Spleen (tissue), 11 donors: ENCODE data around the gene CUBN. TPM values are rescaled to one million over a fixed set of nuclear protein-coding genes. Genes with fewer than 3 reads are reported as not detected.

Experiments used
- DNase-seq: peaks from one replicate; pipeline ENCODE4 v3.0.0-alpha.2; 2020
- H3K27ac ChIP-seq, 8 donors: fragments of 200-600 bp; sonication (generic) in 7 of 8; 1 replicate in 4 of 8; 2 replicates in 4 of 8; pipeline versions ENCODE4 v1.5.0 to v1.8.0; 2016 to 2021; ENCODE audit warnings: inconsistent platforms in 4 of 8, mild to moderate bottlenecking in 4 of 8, moderate library complexity in 1 of 8
- H3K27me3 ChIP-seq, 7 donors: fragments of 200-600 bp; sonication (generic) in 6 of 7; replicated peaks in 1 of 7; 1 replicate in 4 of 7; 2 replicates in 3 of 7; pipeline versions ENCODE4 v1.5.0 to v1.8.0; 2016 to 2021; ENCODE audit warnings: inconsistent platforms in 3 of 7, mild to moderate bottlenecking in 1 of 7
- H3K36me3 ChIP-seq, 6 donors: fragments of 200-600 bp; sonication (generic) in 5 of 6; 1 replicate in 4 of 6; 2 replicates in 2 of 6; pipeline versions ENCODE4 v1.5.0 to v1.8.0; 2016 to 2021; ENCODE audit warnings: inconsistent platforms in 2 of 6
- H3K4me1 ChIP-seq, 6 donors: fragments of 200-600 bp; sonication (generic) in 5 of 6; 1 replicate in 3 of 6; 2 replicates in 3 of 6; pipeline versions ENCODE4 v1.5.0 to v1.8.0; 2016 to 2021; ENCODE audit warnings: inconsistent platforms in 3 of 6
- H3K4me3 ChIP-seq, 8 donors: fragments of 200-600 bp; sonication (generic) in 7 of 8; 1 replicate in 4 of 8; 2 replicates in 4 of 8; pipeline versions ENCODE4 v1.5.0 to v1.8.0; 2016 to 2021; ENCODE audit warnings: inconsistent platforms in 4 of 8, mild to moderate bottlenecking in 4 of 8, moderate library complexity in 2 of 8
- H3K9me3 ChIP-seq, 8 donors: fragments of 200-600 bp; sonication (generic) in 7 of 8; 1 replicate in 4 of 8; 2 replicates in 4 of 8; pipeline versions ENCODE4 v1.5.0 to v1.8.0; 2016 to 2021; ENCODE audit warnings: inconsistent platforms in 4 of 8
- CTCF ChIP-seq, 11 experiments: fragments of 200-600 bp in 7 of 11; fragments of 450-650 bp in 4 of 11; sonication (generic) in 4 of 11; IDR thresholded peaks in 8 of 11; conservative IDR thresholded peaks in 3 of 11; 1 replicate in 7 of 11; 2 replicates in 4 of 11; pipeline versions ENCODE4 v1.4.0 to v1.8.0; 2016 to 2021; ENCODE audit warnings: antibody characterized with exemption in 11 of 11, inconsistent platforms in 4 of 11, mild to moderate bottlenecking in 1 of 11
- POLR2A ChIP-seq, 3 donors: fragments of 450-650 bp; IDR thresholded peaks; one replicate each; pipeline ENCODE4 v1.5.1; 2017; ENCODE audit warnings: antibody characterized with exemption in 3 of 3, mild to moderate bottlenecking in 1 of 3
- POLR2AphosphoS5 ChIP-seq, 3 donors: sonication (generic); formaldehyde crosslinking; IDR thresholded peaks; one replicate each; pipeline ENCODE4 v1.5.1; 2017; ENCODE audit warnings: antibody characterized with exemption in 3 of 3
- WGBS, 5 donors: extraction: QIAGEN DNeasy Blood & Tissue Kit in 3 of 5; methylation state at CpG; one replicate each; pipeline versions ENCODE4 v1.1.5 to v1.1.7; 2013 to 2018; 5-methylcytosine and 5-hydroxymethylcytosine counted together
- intact Hi-C: fragments of 100-400 bp; cut with DNase I; formaldehyde crosslinking; loops from one replicate; pipeline ENCODE4 v1.15.0; 2023; ENCODE audit warnings: low total_unique reads
- polyA plus RNA-seq, 3 donors: library from polyadenylated mRNA; stranded (reverse); fragments of 200-250 nt; gene quantifications; one replicate each; pipeline ENCODE4 v1.2.1, GENCODE V29; 2013
- total RNA-seq, 7 donors: library from RNA; depleted of rRNA in 3 of 7; stranded (reverse); fragments of >200 nt in 3 of 7; fragmentation: NEBNext Ultra II Directional in 4 of 7; extraction: Animal tissue kit (Norgen Biotek cat#: 25700) in 4 of 7; gene quantifications; one replicate each; pipeline versions ENCODE4 v1.1.0 to v1.2.1, GENCODE V29; 2016 to 2021
- donor health status: healthy with polysubstance abuse.
- donor health status: DM: no; HTN: no; CAD: no; lungs with moderate emphysema.
- donor health status: DM: no; HTN: no; CAD: no.
- donor health status: Bipolar disorder and iron deficiency.
- donor health status: healthy.
- donor health status: DM: no; HTN: no; CAD: no.
- donor health status: DM: yes; HTN: yes; CAD: no.

The CUBN gene
- total and polyA plus RNA-seq, 10 donors, result 0.24 to 12.1 (median 5.4) TPM

DNA sequence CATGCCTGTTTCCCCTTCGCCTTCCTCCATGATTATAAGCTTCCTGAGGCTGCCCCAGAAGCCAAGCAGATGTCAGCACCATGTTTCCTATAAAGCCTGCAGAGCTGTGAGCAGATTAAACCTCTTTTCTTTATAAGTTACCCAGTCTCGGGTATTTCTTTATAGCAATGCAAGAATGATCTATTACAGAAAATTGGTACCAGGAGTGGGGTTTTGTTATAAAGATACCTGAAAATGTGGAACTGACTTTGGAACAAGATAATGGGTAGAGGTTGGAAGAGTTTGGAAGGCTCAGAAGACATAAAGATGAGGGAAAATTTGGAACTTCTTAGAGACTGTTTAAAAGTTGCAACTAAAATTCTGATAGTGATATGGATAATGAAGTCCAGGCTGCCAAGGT lies 307.6 kb downstream of the CUBN start:
- WGBS, 5 donors, result 80 to 98% (median 95%) methylated on average over 2 of the region's 2 CpGs
- no peaks in the 10 kb centered on the region for H3K27me3 ChIP-seq
- H3K9me3 ChIP-seq, result peaks cover 2 to 23% (median 19%) of the 10 kb centered on the region in 8 donors
- no peak overlapping the region for H3K27ac ChIP-seq
- peaks cover 0 to 7% (median 0%) of the 10 kb centered on the region in 6 donors for H3K36me3 ChIP-seq
- peaks cover 0 to 14% (median 9%) of the 10 kb centered on the region in 6 donors for H3K4me1 ChIP-seq
- no peak overlapping the region for H3K4me3 ChIP-seq
- no peak for TF ChIP-seq POLR2AphosphoS5 (IDR thresholded peaks at IDR 0.05)
- intact Hi-C loops, result no loop called here
- no peak for DNase-seq

DNA sequence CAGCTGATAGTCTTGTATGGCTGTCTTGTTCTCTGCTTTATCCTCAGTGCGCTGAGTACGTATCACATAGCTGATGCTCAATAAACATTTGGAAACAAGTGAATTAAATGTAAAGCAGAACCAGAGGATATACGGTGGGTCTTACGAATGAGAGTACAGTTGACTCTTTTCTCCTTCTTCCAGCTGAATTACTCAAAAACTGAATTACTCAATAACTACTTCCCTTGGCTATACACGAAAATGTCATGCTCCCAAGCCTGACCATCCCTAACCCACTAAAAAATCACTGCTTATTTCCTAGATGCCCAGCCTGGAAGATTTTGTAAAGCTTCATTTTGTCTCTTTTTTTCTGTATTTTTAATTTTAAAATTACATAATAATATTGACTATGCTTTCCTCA lies 309.2 kb downstream of the CUBN start:
- Histone ChIP-seq H3K27ac (no peak overlapping the region), H3K4me1 (peaks cover 9 to 29% (median 25%) of the 10 kb centered on the region in 6 donors), H3K4me3 (no peak overlapping the region), H3K9me3 (peaks cover 2 to 23% (median 19%) of the 10 kb centered on the region in 8 donors), H3K27me3 (no peaks in the 10 kb centered on the region), H3K36me3 (peaks cover 0 to 7% (median 0%) of the 10 kb centered on the region in 6 donors)
- WGBS, 5 donors, result 63 to 87% (median 72%) methylated on average over 5 of the region's 5 CpGs
- intact Hi-C loops, result no loop called here
- DNase-seq, result no peak
- TF ChIP-seq POLR2A (IDR thresholded peaks at IDR 0.05), result no peak
- no peak for TF ChIP-seq POLR2AphosphoS5 (IDR thresholded peaks at IDR 0.05)

DNA sequence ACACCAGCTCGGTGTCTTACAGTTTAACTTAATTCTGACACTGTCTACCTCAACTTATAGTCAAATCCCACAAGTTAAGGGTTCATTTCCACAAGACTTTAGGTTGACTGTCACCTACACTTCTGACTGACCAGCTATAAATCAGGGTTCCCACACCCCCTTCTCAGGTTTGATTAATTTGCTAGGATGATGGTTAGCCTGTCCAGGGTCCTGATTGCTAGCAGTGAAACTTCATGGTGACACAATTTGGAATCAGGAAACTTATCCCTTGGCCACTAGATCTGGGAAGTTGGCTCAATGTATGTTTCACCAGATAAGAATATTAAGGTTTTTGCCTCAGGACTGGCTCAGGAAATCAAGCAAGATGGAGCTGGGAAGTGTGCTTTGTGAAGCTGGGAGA lies 309.6 kb downstream of the CUBN start:
- no peak for DNase-seq
- H3K27me3 ChIP-seq, result no peaks in the 10 kb centered on the region
- H3K36me3 ChIP-seq, result peaks cover 0 to 7% (median 0%) of the 10 kb centered on the region in 6 donors
- WGBS, 5 donors, result 86 to 97% (median 89%) methylated on average over 1 of the region's 1 CpG
- peaks cover 9 to 33% (median 29%) of the 10 kb centered on the region in 6 donors for H3K4me1 ChIP-seq
- H3K27ac ChIP-seq, result no peak overlapping the region
- intact Hi-C loops, result no loop called here
- TF ChIP-seq CTCF (IDR thresholded peaks at IDR 0.05 in 8 of 11, conservative IDR thresholded peaks at IDR 0.05 in 3 of 11) (no peak), POLR2A (IDR thresholded peaks at IDR 0.05) (no peak), POLR2AphosphoS5 (IDR thresholded peaks at IDR 0.05) (no peak)
- H3K9me3 ChIP-seq, result peaks cover 2 to 23% (median 19%) of the 10 kb centered on the region in 8 donors
- no peak overlapping the region for H3K4me3 ChIP-seq

GRCh38 chr10:16819436-16819835 lies 310.2 kb downstream of the CUBN start:
- no peaks in the 10 kb centered on the region for H3K27me3 ChIP-seq
- H3K9me3 ChIP-seq, result peaks cover 2 to 23% (median 19%) of the 10 kb centered on the region in 8 donors
- H3K4me3 ChIP-seq, result no peak overlapping the region
- H3K27ac ChIP-seq, result no peak overlapping the region
- TF ChIP-seq POLR2AphosphoS5 (IDR thresholded peaks at IDR 0.05) (no peak), CTCF (IDR thresholded peaks at IDR 0.05 in 8 of 11, conservative IDR thresholded peaks at IDR 0.05 in 3 of 11) (no peak), POLR2A (IDR thresholded peaks at IDR 0.05) (no peak)
- DNase-seq, result no peak
- peaks cover 0 to 7% (median 0%) of the 10 kb centered on the region in 6 donors for H3K36me3 ChIP-seq
- H3K4me1 ChIP-seq, result peaks cover 9 to 39% (median 34%) of the 10 kb centered on the region in 6 donors
- WGBS, 5 donors, result 71 to 94% (median 90%) methylated on average over 3 of the region's 3 CpGs
- intact Hi-C loops, result loop anchor here (10.0 kb wide), 1 partner anchor 385 kb away; the partner anchor contains the start of gene PTER

DNA sequence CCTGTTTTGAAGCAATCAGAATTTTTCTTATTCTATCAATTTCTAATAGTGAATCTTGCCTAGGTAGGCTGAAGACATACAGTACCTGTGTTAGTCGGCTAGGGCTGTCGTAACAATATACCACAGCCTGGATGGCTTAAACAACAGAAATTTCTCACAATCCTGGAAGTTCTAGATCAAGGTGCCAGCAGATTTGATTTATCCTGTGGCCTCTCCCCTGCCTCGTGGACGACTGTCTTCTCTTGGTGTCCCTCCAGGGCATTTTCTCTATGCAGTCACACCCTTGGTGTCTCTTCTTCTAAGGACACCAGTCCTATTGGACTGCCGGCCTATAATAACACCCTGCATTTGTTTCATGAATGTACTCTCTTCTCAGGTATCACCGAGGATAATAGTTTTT lies 310.6 kb downstream of the CUBN start:
- no peak overlapping the region for H3K4me3 ChIP-seq
- DNase-seq, result no peak
- peaks cover 9 to 43% (median 37%) of the 10 kb centered on the region in 6 donors for H3K4me1 ChIP-seq
- no peak for TF ChIP-seq POLR2A (IDR thresholded peaks at IDR 0.05)
- TF ChIP-seq POLR2AphosphoS5 (IDR thresholded peaks at IDR 0.05), result no peak
- peaks cover 2 to 23% (median 19%) of the 10 kb centered on the region in 8 donors for H3K9me3 ChIP-seq
- H3K36me3 ChIP-seq, result peaks cover 0 to 9% (median 0%) of the 10 kb centered on the region in 6 donors
- no peaks in the 10 kb centered on the region for H3K27me3 ChIP-seq
- no peak overlapping the region for H3K27ac ChIP-seq
- intact Hi-C loops, result loop anchor here (10.0 kb wide), 1 partner anchor 384 kb away; the partner anchor contains the start of gene PTER
- 82 to 94% (median 86%) methylated on average over 6 of the region's 6 CpGs for WGBS, 5 donors
